NCI-H146 treated with DMSO at 0.1 percent for 48 hours (cell line): Measurements from ENCODE around the gene GDF3.
"Not testable (repeated sequence)": the region's sequence is repeated elsewhere in the genome, so short reads cannot be mapped to it uniquely, and the experiment has no call there.

Experiments used
- DNase-seq: peaks from one replicate; lab custom pipeline; 2025; ENCODE audit not compliant: unreplicated experiment; lab: John Stamatoyannopoulos, UW

The GDF3 gene

GRCh38 chr12:7668171-7668570 is 27.4 kb downstream of the GDF3 start:
- DNase-seq: no peak

- DNase-seq: no peak
Observed at GRCh38 chr12:7667125-7667524, 28.4 kb downstream of the GDF3 start.

GRCh38 chr12:7666595-7666994 is 29.0 kb downstream of the GDF3 start:
- DNase-seq: no peak

GRCh38 chr12:7661741-7662140 is 33.8 kb downstream of the GDF3 start:
- no peak for DNase-seq

- no peak for DNase-seq
Observed at GRCh38 chr12:7656121-7656520, 39.5 kb downstream of the GDF3 start.

GRCh38 chr12:7650091-7650490 is 45.5 kb downstream of the GDF3 start:
- DNase-seq: no peak

GRCh38 chr12:7647071-7647470 is 48.5 kb downstream of the GDF3 start:
- DNase-seq: no peak

- no peak for DNase-seq
Observed at GRCh38 chr12:7646178-7646475, 49.4 kb downstream of the GDF3 start.

GRCh38 chr12:7645395-7646177 is 50.0 kb downstream of the GDF3 start:
- no peak for DNase-seq

- DNase-seq: no peak
Observed at GRCh38 chr12:7642876-7643309, 52.7 kb downstream of the GDF3 start.

GRCh38 chr12:7642287-7642686 is 53.3 kb downstream of the GDF3 start:
- DNase-seq: no peak

GRCh38 chr12:7640123-7640995 is 55.2 kb downstream of the GDF3 start:
- DNase-seq: not testable (repeated sequence)
